HEK293T (cell line): ENCODE results near the gene CCNE1.

Source experiments
- FOXA1 ChIP-seq: fragments of 450-650 bp; IDR thresholded peaks from 2 replicates; pipeline ENCODE4 v1.6.1; 2016; ENCODE audit warnings: mild to moderate bottlenecking
- LEF1 ChIP-seq: fragments of 450-650 bp; IDR thresholded peaks from 2 replicates; pipeline ENCODE4 v1.6.1; 2017; ENCODE audit warnings: mild to moderate bottlenecking, borderline replicate concordance
- NFRKB ChIP-seq: fragments of 450-650 bp; IDR thresholded peaks from 2 replicates; pipeline ENCODE4 v1.6.1; 2016; ENCODE audit warnings: mild to moderate bottlenecking, moderate library complexity
- SP1 ChIP-seq: fragments of 450-650 bp; IDR thresholded peaks from 2 replicates; pipeline ENCODE4 v1.6.1; 2017
- ZNF384 ChIP-seq: fragments of 450-650 bp; IDR thresholded peaks from 2 replicates; pipeline ENCODE4 v1.6.1; 2016

DNA sequence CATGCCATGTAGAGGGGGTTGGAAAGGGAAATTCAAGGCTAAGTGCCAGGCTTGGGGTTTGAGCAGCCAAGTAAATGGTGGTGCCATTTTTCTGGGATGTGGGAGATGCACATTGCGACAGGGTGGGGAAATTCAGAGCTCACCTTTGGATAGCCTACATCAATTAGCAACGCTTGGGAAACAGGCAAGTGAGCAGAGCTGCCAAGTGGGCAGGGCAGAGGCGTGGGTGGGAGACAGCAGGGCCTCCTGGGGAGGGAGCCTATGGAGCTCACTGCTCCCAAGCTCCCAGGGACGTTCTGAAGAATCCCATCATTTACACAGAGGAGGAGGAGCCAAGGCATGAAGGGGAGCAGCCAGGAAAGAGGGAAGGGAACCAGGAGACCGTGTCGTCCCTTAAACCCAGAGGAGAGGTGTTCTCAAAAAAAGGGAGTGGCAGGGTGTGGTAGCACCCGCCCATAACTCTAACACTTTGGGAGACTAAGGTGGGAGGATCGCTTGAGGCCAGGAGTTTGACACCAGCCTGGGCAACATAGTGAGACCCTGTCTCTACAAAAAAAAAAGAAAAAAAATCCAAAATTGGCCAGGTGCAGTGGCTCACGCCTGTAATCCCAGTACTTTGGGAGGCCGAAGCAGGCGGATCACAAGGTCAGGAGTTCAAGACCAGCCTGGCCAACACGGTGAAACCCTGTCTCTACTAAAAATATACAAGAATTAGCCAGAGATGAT lies 11.5 kb upstream of the CCNE1 start:
- TF ChIP-seq ZNF384 (no peak), NFRKB (no peak), LEF1 (no peak), SP1 (no peak), FOXA1 (no peak)
